NCI-H2081 treated with DMSO at 0.1 percent for 48 hours (cell line): ENCODE measurements around the gene NRXN3.
A peak's percentile ranks its signal among the peaks of the same experiment; 100 is the strongest.

Experiments used
- DNase-seq: peaks from one replicate; lab custom pipeline; 2025; lab: John Stamatoyannopoulos, UW

Gene NRXN3

DNA sequence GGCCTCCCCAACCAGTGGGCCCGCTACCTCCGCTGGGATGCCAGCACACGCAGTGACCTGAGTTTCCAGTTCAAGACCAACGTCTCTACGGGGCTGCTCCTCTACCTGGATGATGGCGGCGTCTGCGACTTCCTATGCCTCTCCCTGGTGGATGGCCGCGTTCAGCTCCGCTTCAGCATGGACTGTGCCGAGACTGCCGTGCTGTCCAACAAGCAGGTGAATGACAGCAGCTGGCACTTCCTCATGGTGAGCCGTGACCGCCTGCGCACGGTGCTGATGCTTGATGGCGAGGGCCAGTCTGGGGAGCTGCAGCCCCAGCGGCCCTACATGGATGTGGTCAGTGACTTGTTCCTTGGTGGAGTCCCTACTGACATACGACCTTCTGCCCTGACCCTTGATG is 73.0 kb downstream of the NRXN3 start:
- no peak for DNase-seq

DNA sequence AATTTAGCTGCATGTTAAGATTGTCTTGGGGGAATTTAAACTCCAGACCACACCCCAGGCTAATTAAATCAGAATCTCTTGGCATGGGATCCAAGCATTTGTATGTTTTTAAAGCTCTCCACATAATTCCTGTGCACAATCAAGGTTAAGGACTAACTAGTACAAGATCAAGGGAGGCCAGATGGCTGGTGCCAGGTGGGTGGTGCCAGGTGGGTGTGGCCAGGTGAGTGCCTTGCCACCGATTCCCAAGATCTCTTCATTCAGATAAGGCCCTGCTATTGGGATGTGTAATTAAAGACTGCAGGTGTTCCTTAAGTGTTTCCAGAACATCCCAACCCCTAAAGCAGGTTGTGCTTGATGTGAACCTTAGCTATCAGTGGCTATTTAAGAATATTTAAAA is 75.1 kb downstream of the NRXN3 start:
- DNase-seq: no peak

DNA sequence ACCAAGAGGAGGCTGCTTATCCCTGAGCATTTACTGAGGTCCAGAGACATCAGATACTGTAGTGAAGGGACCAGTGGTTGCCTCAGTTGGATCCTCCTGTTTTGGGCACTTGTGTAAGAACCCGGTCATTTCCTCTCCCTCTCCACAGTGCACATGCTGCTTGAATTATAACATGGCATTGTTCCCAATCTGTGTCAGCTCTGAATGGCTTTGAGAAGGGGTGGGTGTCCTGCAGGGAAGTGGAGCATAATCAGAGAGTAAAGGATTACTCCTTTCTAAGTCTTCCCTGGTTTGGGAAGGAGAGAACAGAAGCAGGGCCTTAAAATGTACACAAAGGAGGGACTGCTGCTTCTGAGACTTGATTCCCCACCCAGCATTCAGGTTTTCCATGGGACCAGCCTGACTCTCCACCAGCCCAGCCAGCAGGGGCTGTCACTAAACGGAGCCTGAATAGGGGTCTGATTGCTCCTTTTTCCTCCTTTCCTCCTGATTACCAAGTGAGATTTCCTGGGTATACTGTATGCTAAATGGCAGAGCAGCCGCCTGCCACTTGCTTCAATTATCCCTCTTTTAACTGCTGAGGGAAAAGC is 78.4 kb downstream of the NRXN3 start:
- peak; percentile 20 for DNase-seq

DNA sequence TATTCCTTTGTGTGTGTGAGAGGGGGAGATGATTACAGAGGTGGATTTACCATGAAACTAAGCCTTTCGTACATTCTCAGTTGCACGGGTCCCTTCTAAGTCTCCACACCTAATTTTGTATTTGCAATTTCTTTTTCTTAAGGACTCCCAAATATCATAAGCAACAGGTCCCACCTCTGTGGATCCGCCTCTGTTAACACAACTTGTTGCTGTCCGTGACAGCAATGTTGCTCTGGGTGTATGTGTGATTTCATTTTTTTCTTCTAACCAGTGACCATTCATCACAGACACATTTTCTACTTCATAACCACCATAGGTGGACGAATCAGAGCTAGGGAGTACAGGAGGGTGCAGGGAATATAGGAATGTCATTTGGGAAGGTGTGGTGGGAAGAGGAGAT is 81.1 kb downstream of the NRXN3 start:
- no peak for DNase-seq

DNA sequence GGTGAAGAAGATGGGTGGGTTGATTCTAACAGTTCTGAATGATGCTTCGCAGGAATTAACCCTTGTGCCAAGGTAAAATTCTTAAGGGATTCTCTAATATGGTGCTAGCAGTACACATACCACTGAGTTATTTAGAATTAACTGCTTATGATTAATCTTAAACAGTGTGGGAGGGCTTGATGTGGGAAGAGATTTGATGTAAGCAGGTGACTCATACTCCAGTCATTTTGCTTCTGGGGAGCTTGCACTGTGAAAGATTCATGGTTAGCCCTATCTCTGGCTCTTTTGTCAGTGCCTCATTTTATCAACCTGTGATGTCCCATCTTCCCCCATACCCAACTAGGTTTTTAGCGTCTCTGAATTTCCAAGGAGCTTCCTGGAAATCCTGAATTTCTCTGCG is 83.8 kb downstream of the NRXN3 start:
- DNase-seq: no peak

DNA sequence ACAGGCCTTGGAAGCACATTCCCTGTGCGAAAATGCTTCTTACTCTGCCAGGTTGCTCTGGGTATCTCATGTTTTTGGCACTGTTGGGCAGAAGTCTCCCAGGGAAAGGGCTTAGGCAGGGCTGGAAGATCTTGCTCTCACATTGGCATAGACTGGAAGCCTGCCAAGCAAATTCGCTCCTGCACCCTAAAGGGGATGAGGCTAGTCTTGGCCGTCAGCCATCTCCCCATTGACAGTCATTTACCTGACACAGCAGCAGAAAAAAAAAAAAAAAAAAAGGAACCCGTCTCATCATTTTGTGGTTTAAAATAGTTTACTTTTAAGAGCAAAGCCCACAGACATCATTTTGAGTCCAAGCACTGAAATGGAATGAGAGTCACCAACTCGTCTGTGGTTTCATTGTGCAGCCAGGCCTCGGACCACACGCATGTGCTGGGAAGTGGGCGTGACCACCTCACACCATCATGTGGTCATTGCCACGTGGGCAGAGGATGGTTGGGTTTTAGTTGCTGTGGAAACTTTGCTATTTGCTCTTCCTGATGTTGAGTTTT is 84.8 kb downstream of the NRXN3 start:
- DNase-seq: peak; percentile 67

DNA sequence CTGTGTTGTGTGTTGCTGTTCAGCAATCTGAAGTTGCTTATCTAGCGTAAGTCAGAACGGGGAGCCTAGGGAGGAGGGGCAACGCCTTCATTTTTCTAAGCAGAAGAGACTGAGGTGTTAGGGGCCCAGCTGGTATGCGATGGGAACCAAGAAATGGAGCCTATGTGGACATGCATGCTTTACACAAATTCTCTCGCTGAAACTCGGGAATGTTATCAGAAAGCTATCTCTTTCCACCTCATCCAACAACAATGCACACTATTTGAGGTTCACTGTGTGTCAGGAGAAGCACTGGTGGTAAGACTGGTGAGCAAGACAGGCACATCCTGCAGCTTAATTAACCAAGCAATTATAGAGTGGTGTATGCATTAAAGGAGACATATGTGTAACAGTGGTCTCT is 89.7 kb downstream of the NRXN3 start:
- DNase-seq: no peak

DNA sequence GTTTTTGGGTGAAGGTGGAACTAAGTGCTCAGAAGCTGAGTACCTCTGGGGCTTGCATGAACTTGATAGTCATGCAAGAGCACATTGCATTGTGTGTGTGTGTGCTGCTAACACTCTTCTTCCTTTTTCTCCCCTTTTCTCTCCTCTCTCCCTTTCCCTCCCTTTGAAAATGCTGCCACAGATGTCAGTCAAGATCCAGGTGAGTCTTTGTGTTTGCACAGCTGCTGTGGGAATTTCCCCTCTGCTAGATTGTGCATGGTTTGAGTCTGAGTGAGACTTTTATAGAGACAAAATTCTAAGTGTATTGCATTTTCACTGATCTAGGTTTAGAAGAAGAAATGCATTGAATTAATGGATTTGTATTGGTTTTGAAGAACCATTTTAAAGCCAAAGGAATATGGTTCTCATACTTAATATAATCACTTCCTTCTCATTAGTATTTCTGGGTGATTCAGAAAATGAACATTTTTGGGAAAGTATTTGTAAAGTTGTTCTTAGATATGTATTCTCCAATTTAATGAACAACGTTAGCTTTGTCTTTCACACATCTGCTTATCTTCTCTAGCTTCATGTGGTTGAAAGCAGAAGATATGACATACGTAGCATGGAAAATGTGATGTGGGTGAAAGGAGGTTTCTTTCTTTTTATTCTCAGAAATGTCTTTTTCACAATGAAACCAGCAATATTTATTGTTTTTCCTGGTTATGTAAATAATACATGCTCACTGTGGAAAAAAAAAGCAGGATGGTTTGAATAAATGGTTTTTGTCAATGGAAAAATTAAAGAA is 108.5 kb downstream of the NRXN3 start:
- DNase-seq: no peak

DNA sequence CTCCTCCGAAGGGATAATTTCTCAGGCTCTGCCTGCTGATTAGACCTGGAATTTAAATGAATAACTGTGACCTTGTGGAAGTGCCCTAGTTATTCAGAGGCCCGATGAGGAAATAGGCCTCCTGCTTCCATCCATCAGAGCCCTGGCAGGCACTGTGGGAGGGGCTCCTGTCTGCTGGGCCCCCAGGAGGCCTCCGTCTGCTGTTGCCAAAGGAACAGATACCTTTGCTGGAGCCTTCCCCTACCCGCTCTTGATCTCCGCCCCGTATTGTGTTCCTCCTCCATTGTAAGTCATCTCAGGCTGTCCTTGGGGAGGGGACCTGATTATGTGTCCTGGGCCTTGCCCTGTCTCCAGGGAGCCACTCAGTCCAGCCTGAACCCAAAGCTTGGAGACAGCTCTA is 112.3 kb downstream of the NRXN3 start:
- DNase-seq: no peak

DNA sequence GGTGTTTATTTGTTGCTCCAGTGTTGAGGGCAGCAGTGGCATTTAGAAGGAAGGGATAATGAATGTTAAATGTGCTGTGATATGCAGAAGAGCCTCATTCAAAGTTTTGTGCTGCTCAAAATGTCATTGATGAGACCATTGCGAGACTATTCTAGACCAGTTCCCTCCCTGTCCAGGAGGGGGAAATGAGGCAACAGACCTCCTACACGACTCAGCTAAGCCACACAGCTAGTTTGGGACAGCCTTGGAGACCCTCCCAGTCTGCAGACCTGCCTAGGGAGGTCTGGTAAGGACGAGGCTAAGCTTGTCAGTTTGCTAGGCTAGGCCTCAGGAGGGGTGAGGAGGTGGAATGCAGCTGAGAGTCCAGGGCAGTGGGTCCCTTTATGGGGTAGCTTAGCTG is 116.0 kb downstream of the NRXN3 start:
- DNase-seq: no peak

DNA sequence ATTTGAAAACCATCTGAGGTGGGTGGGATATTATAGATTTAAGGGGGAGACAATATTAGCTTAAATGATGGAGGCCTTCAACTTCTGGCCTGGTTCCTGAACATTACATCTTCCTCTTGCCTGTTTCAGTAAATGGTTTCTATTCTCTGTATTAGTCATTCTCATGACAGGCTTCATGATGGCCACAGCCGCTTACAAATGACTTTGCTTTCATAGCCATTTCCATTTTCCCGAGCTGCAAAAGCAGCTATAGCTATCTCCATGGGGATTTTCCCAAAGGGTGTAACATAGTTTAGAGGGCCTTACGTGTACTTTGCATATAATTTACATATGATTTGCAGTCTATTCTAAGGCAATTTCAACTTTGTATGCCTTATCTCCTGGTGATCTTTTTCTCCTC is 121.8 kb downstream of the NRXN3 start:
- no peak for DNase-seq

DNA sequence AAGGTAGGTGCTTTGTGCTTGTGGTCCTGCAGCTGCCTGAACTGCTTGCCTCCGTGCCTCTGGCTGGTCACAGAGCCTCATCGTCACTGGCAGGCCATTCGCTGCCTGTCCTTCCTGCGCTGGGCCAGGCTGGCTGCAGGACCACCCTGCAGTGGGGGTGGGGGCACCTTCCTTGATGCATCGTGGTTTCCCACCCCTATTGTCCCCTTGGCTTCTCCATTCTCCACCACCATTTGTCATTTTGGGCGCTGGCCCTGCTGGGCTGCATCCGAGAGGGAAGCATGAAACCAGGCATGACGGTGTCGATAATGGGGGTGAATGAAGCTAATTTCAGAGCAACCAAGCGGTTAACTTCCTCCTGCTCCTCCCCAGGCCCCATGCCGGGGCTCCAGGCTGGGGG is 127.7 kb downstream of the NRXN3 start:
- no peak for DNase-seq

DNA sequence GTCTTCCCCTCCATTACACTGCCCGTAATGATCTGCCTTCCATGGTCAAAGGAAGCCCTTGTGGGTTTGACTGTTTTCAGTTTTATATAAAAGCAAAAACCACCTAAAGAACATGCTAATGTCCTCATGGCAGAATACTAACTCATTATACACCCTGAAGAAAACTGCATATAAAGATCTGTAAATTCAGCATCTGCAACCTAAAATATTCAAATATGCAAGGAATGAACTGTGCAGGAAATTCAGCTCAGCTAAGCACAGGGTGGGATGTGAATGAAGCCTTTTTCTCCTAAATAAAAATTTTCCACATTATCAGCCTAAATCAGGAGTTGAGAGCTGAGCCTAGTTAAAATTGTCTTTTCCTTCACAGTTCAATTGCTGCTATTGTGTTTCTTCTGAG is 128.1 kb downstream of the NRXN3 start:
- DNase-seq: no peak

DNA sequence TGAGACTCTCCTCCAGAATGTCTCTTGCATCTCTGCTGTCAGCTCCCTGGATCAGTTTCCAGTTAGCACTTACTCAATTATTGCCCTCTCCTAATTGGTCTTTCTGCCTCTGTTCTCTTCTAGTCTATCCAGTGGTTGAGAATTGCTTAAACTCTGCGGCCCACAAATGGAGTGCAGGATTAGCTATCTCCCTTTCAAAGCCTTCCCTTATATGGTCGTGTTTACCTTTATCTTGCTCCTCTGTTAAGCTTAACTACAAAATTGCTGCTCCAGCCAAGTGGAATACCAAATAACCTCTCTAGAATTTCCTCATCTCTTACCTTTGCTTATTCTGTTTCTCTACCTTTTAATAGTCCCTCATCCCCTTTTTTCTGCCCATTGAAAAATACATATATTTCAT is 132.7 kb downstream of the NRXN3 start:
- DNase-seq: no peak

DNA sequence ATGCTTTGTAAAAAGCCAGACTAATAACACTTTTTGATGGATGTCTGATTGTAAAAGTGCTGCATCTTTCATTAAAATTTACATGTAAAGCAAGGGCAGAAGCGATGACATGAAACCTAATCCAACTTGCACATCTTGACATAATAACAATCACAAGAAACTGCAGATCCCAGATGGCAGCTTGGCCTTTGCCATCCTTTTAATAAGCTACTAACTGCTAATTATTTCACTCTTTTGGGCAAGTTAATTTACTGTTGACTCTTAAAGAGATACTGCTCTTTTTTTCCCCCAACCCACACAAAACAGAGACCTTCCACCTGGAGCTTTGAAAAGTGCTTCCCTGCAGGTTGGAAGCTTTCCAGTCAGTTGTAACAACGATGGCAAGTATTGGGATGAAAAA is 137.5 kb downstream of the NRXN3 start:
- DNase-seq: peak; percentile 69

DNA sequence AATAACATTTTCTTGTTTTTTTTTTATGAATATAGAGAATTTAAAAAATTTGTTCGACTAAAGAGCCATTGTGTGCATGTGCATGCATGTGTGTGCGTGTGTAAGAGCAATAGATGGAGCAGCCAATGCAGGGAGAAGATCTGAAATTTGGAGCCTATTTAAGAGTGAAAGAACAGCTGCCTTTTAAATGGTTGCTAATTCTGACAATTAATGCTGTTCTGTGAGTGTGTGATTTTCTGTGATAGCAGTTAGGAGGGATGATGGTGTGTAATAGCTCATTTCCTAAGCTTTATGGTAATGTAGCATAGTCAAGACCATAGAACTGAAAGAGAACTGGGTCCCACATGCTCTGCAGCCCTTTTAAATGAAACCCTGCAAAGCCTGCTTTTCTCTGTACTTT is 137.9 kb downstream of the NRXN3 start:
- DNase-seq: peak; percentile 76

DNA sequence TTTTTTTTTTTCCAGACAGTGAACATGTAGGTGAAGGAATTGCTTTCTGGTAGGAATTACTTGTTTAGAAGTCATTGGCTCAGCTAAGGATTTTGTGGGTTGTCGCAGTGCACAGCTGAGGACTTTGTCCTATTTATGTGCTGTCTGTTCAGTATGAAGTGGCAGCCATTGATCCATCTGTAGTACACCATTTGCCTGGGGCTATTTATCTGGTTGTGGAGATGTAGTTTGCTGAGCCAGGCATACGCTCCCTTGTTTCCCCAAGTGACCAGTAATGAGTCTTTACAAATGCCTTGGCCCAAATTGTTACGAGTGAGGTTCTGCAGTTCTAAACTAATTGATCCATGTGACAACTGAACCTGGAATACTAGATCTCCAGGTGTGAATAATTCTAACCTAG is 140.1 kb downstream of the NRXN3 start:
- DNase-seq: no peak

DNA sequence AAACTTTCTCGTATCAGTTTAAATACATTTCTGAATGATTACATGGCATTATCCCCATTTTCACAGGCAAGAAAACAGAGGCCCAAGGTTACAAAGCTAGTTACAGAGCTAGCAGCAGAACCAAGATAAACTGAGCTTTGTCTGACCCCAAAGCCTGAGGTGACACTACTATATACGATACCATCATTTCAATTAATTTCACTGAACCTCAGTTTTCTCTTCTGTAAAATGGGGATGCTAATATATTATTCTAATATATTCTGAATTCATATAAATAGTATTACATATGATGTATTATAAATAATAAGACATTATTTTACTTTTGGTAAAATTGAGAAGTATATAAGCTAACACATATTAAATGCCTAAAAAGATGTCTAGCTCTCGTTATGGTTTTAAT is 143.3 kb downstream of the NRXN3 start:
- no peak for DNase-seq

DNA sequence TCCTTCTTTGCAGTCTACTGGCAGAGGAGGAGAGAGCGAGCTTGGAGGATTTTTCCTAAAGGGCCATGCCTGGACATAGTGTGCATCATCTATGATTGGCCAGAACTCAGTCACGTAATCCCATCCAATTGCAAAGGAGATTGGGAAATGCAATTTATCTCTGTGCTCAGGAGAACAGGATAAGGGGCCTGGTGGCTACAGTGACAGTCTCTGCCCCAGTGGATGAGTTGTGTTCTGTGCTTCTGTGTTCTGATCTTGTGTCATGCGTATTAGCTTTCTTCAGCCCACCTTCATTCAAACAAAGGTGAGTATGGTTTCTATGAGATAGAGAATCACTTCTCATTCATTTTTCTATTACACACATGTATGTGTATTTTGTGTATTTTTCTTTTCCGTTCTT is 144.3 kb downstream of the NRXN3 start:
- DNase-seq: no peak

DNA sequence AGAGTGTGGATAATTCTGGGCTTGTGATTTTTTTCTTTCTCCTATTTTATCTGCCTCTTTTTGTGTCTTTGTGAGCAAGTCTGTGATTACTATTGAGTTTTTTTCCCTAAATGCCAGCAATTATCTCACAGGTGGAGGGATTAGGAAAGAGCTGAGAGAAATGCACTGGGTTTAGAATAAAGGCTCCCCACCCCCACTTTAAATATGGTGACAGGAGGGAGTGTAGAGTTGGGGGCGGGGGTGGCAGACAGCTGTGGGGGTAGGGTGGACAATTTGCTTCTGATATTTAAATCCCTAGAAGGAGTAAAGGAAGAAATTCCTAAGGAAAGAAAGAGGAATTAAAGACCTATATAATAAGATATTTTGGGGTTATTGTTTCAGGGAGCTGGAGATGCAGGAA is 145.9 kb downstream of the NRXN3 start:
- no peak for DNase-seq

DNA sequence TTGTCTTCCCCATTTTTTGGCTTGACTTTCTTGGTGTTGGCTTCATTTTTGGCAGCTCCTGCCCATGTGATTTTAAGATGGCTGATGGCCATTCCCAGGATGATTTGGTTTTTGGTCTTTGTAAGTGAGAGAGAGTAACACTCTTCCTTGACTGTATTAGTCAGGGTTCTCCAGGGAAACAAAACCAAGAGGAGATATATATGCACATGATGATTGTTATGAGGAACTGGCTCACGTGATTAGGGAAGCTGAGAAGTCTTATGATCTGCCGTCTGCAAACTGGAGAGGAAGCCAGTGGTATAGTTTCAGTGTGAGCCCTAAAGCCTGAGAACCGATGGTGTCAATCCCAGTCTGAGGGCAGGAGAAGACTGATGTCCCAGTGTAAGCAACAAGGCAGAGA is 146.6 kb downstream of the NRXN3 start:
- no peak for DNase-seq

DNA sequence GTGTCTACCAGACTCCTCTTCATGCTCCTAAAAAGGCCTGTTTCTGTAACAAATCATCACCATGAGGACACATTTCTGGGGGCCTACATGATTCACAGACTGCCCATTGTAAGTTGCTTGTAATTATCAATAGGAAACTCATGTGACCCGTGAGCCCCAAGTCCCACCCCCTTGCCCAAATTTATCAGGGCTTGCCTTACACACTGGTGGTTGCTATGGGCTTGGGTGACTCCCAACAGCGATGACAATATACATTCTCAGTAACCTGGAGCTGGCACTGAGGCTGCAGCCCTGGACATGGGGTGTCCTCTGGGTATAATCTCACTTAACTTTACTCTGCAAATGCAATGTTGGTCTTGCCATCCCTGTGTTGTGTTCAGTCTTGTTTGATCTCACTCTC is 149.2 kb downstream of the NRXN3 start:
- DNase-seq: no peak

DNA sequence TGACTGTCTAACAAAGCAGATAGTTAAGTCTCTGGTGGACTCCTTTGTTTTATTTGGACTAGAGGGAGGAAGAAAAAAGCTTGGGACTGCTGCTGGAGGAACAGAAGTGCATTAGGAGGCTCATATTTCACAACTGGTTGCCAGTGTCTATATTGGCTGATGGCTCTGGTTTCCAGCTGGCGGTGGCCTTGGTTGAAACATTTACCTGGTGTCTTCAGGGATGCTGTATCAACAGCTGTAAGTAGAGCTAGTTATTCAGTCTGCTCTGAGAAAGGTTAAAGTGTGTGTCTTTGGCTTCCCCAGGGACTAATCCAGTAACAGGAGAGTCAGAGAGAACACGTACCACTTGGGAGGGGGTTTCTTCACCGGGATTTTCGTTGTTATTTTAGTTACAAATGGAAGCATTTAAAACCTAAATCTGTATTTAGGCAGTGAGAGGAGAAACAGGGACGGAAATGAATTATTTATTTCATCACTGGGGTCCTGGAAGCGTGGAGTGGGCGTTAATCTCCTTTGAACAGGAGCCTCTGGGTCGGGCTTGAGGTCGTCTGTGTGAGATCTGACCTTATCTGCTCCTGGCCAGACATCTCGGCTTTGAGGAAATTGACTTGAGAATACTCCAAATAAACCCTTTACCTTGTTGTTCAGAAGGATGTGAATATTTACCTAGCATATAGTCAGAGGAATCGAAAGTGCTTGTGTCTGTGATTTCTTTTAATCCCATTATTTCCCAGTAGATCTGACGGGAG is 149.9 kb downstream of the NRXN3 start:
- DNase-seq: peak; percentile 68
